SK-N-SH treated with all-trans-retinoic acid at 6 μM for 48 hours (cell line): ENCODE measurements around the gene HOXD3.

Source experiments
- ATAC-seq: fragments of 200-7000 bp; cut with Tn5 transposase; 3 replicates; pipeline ENCODE4 v1.9.1; 2020; ENCODE audit warnings: mild to moderate bottlenecking, moderate library complexity
- ARNTL ChIP-seq: fragments of 450-650 bp; formaldehyde crosslinking; IDR thresholded peaks from 2 replicates; pipeline ENCODE4 v1.5.0; 2020; ENCODE audit warnings: low read depth, mild to moderate bottlenecking, moderate library complexity, borderline replicate concordance
- CSDC2 ChIP-seq: fragments of 250-450 bp; sonication (Bioruptor Pico); IDR thresholded peaks from 2 replicates; pipeline ENCODE4 v1.5.0; 2020; ENCODE audit warnings: mild to moderate bottlenecking, moderate library complexity
- CSRNP3 ChIP-seq: fragments of 250-450 bp; sonication (Bioruptor Pico); IDR thresholded peaks from 2 replicates; pipeline ENCODE4 v1.5.1; 2021; ENCODE audit warnings: mild to moderate bottlenecking, moderate library complexity
- ESRRG ChIP-seq: fragments of 250-450 bp; sonication (Bioruptor Pico); IDR thresholded peaks from 2 replicates; pipeline ENCODE4 v1.6.1; 2021; ENCODE audit warnings: mild to moderate bottlenecking
- GLIS3 ChIP-seq: fragments of 250-450 bp; sonication (Bioruptor Pico); IDR thresholded peaks from 2 replicates; pipeline ENCODE4 v1.5.0; 2020; ENCODE audit warnings: mild to moderate bottlenecking, moderate library complexity
- ISL1 ChIP-seq: fragments of 250-450 bp; sonication (Bioruptor Pico); IDR thresholded peaks from 2 replicates; pipeline ENCODE4 v2.1.2; 2022; ENCODE audit warnings: mild to moderate bottlenecking, moderate library complexity
- POU6F1 ChIP-seq: fragments of 250-450 bp; sonication (Bioruptor Pico); IDR thresholded peaks from 2 replicates; pipeline ENCODE4 v1.8.0; 2021; ENCODE audit warnings: low read depth, mild to moderate bottlenecking, moderate library complexity, borderline replicate concordance
- PPARA ChIP-seq: fragments of 250-450 bp; sonication (Bioruptor Pico); IDR thresholded peaks from 2 replicates; pipeline ENCODE4 v1.5.0; 2020; ENCODE audit warnings: mild to moderate bottlenecking, borderline replicate concordance
- RARB ChIP-seq: fragments of 250-450 bp; sonication (Bioruptor Pico); IDR thresholded peaks from 2 replicates; pipeline ENCODE4 v1.8.0; 2021; ENCODE audit warnings: mild to moderate bottlenecking, moderate library complexity
- SNAI2 ChIP-seq: fragments of 250-450 bp; sonication (Bioruptor Pico); IDR thresholded peaks from 2 replicates; pipeline ENCODE4 v1.5.0; 2020; ENCODE audit warnings: mild to moderate bottlenecking, moderate library complexity
- TSHZ2 ChIP-seq: fragments of 250-450 bp; sonication (Bioruptor Pico); IDR thresholded peaks from 2 replicates; pipeline ENCODE4 v1.5.0; 2020; ENCODE audit warnings: mild to moderate bottlenecking, moderate library complexity
- ZC3H10 ChIP-seq: fragments of 250-450 bp; sonication (Bioruptor Pico); IDR thresholded peaks from 2 replicates; pipeline ENCODE4 v1.5.1; 2021; ENCODE audit warnings: mild to moderate bottlenecking, moderate library complexity
- ZFP30 ChIP-seq: fragments of 450-650 bp; formaldehyde crosslinking; IDR thresholded peaks from 2 replicates; pipeline ENCODE4 v1.5.0; 2022; ENCODE audit warnings: mild to moderate bottlenecking, moderate library complexity
- ZNF565 ChIP-seq: fragments of 450-650 bp; formaldehyde crosslinking; conservative IDR thresholded peaks from 2 replicates; pipeline ENCODE4 v1.5.0; 2020; ENCODE audit warnings: low read depth, mild to moderate bottlenecking, moderate library complexity
- ZNF70 ChIP-seq: fragments of 450-650 bp; formaldehyde crosslinking; IDR thresholded peaks from 2 replicates; pipeline ENCODE4 v1.5.0; 2020; ENCODE audit warnings: mild to moderate bottlenecking, moderate library complexity
- TF ChIP-seq, protein P1 (sequence below): fragments of 250-450 bp; sonication (Bioruptor Pico); IDR thresholded peaks from 2 replicates; pipeline ENCODE4 v1.5.1; 2020; ENCODE audit warnings: low read depth, mild to moderate bottlenecking, moderate library complexity

Gene HOXD3

GRCh38 chr2:176155356-176156044, 1.6 kb upstream of the HOXD3 start:
- TF ChIP-seq ESRRG (CRISPR knock-in tag) (no peak), POU6F1 (CRISPR knock-in tag) (no peak), GLIS3 (CRISPR knock-in tag) (no peak)
- ATAC-seq: no peak

GRCh38 chr2:176156301-176156806, 753 bp upstream of the HOXD3 start:
- no peak for ATAC-seq
- TF ChIP-seq ZC3H10 (CRISPR knock-in tag) (no peak), ESRRG (CRISPR knock-in tag) (no peak), SNAI2 (no peak), RARB (no peak), CSRNP3 (no peak), CSDC2 (CRISPR knock-in tag) (no peak), ZNF565 (CRISPR knock-in tag) (no peak), GLIS3 (CRISPR knock-in tag) (no peak), ZFP30 (CRISPR knock-in tag) (no peak), ZNF70 (CRISPR knock-in tag) (no peak), POU6F1 (CRISPR knock-in tag) (no peak), ARNTL (CRISPR knock-in tag) (no peak), PPARA (no peak), ISL1 (CRISPR knock-in tag) (no peak), TSHZ2 (CRISPR knock-in tag) (no peak)
- TF ChIP-seq, protein P1, sequence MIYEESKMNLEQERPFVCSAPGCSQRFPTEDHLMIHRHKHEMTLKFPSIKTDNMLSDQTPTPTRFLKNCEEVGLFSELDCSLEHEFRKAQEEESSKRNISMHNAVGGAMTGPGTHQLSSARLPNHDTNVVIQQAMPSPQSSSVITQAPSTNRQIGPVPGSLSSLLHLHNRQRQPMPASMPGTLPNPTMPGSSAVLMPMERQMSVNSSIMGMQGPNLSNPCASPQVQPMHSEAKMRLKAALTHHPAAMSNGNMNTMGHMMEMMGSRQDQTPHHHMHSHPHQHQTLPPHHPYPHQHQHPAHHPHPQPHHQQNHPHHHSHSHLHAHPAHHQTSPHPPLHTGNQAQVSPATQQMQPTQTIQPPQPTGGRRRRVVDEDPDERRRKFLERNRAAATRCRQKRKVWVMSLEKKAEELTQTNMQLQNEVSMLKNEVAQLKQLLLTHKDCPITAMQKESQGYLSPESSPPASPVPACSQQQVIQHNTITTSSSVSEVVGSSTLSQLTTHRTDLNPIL (CRISPR knock-in tag): no peak

DNA sequence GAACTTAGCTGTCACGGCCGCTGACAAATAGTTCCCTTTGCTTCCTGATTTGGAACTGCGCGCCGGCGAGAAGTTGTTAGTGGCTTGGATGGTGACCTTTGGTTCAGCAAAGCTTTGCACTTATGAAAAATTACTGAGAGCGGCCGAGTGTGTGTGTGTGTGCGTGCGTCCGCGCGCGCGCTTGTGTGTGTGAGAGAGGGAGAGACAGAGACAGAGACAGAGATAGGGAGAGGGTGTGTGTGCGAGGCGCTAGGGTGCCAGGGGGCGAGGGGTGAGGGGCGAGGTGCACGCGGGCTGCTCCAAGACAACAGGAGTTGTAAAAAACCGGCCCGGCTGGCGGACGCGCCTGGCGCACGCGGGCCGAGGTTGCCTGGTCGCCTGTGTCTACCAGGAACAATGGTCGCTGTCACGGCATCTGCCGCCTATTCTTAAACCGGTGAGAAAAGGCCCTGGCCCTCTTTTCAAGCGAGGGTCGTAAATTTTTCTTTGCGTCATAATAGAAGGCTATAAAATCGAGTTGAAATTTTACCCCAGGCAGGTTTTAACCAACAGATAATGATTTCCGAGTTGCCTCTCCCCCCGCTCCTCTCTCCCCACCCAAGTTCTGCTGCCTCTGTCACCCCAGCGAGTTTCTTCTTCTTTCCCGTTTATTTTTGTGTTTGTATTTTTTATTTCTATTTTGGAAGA, 535 bp downstream of the HOXD3 start:
- peak; percentile 74 for ATAC-seq
- TF ChIP-seq RARB: no peak
- 0 out of 2 replicates have a peak, but pooled peaks have one; percentile 28 for TF ChIP-seq CSRNP3
